ENCODE data around the gene IRAG1.
A peak's percentile ranks its signal among the peaks of the same experiment; 100 is the strongest.

- TF ChIP-seq, protein P1, sequence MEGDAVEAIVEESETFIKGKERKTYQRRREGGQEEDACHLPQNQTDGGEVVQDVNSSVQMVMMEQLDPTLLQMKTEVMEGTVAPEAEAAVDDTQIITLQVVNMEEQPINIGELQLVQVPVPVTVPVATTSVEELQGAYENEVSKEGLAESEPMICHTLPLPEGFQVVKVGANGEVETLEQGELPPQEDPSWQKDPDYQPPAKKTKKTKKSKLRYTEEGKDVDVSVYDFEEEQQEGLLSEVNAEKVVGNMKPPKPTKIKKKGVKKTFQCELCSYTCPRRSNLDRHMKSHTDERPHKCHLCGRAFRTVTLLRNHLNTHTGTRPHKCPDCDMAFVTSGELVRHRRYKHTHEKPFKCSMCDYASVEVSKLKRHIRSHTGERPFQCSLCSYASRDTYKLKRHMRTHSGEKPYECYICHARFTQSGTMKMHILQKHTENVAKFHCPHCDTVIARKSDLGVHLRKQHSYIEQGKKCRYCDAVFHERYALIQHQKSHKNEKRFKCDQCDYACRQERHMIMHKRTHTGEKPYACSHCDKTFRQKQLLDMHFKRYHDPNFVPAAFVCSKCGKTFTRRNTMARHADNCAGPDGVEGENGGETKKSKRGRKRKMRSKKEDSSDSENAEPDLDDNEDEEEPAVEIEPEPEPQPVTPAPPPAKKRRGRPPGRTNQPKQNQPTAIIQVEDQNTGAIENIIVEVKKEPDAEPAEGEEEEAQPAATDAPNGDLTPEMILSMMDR (IDR thresholded peaks at IDR 0.05): 0 out of 2 replicates have a peak, but pooled peaks have one; percentile 11
- TF ChIP-seq, protein P2, sequence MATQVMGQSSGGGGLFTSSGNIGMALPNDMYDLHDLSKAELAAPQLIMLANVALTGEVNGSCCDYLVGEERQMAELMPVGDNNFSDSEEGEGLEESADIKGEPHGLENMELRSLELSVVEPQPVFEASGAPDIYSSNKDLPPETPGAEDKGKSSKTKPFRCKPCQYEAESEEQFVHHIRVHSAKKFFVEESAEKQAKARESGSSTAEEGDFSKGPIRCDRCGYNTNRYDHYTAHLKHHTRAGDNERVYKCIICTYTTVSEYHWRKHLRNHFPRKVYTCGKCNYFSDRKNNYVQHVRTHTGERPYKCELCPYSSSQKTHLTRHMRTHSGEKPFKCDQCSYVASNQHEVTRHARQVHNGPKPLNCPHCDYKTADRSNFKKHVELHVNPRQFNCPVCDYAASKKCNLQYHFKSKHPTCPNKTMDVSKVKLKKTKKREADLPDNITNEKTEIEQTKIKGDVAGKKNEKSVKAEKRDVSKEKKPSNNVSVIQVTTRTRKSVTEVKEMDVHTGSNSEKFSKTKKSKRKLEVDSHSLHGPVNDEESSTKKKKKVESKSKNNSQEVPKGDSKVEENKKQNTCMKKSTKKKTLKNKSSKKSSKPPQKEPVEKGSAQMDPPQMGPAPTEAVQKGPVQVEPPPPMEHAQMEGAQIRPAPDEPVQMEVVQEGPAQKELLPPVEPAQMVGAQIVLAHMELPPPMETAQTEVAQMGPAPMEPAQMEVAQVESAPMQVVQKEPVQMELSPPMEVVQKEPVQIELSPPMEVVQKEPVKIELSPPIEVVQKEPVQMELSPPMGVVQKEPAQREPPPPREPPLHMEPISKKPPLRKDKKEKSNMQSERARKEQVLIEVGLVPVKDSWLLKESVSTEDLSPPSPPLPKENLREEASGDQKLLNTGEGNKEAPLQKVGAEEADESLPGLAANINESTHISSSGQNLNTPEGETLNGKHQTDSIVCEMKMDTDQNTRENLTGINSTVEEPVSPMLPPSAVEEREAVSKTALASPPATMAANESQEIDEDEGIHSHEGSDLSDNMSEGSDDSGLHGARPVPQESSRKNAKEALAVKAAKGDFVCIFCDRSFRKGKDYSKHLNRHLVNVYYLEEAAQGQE (IDR thresholded peaks at IDR 0.05; ENCODE audit: insufficient read depth in 1 of 2, low read depth in 2 of 2, low read length in 1 of 2): no peak
Observed at GRCh38 chr11:10742460-10743208, 49.1 kb upstream of the IRAG1 start.
